Subcutaneous abdominal adipose tissue (tissue), 5 donors: ENCODE data around the gene SPHK1.

Source experiments
- H3K27ac ChIP-seq: one replicate; pipeline ENCODE4 v1.7.0; 2013; ENCODE audit warnings: low read depth, mild to moderate bottlenecking, inconsistent platforms, low read length, moderate library complexity
- H3K27me3 ChIP-seq, 5 donors: one replicate each; pipeline ENCODE4 v1.7.0; 2013; ENCODE audit warnings: low read length in 5 of 5, inconsistent platforms in 1 of 5; ENCODE audit not compliant: control insufficient read depth in 5 of 5, insufficient read depth in 4 of 5
- H3K36me3 ChIP-seq, 5 donors: one replicate each; pipeline ENCODE4 v1.7.0; 2013; ENCODE audit warnings: low read length in 5 of 5; ENCODE audit not compliant: control insufficient read depth in 5 of 5, insufficient read depth in 5 of 5
- H3K4me1 ChIP-seq, 5 donors: one replicate each; pipeline ENCODE4 v1.7.0; 2013; ENCODE audit warnings: low read length in 5 of 5, mild to moderate bottlenecking in 3 of 5, moderate library complexity in 1 of 5; ENCODE audit not compliant: control insufficient read depth in 5 of 5, insufficient read depth in 5 of 5
- H3K4me3 ChIP-seq, 5 donors: one replicate each; pipeline ENCODE4 v1.7.0; 2013; ENCODE audit warnings: low read length in 5 of 5, low read depth in 1 of 5
- H3K9ac ChIP-seq, 5 donors: one replicate each; pipeline ENCODE4 v1.7.0; 2013; ENCODE audit warnings: low read length in 5 of 5, mild to moderate bottlenecking in 4 of 5, moderate library complexity in 3 of 5
- H3K9me3 ChIP-seq, 5 donors: one replicate each; pipeline ENCODE4 v1.7.0; 2013; ENCODE audit warnings: low read length in 5 of 5; ENCODE audit not compliant: control insufficient read depth in 5 of 5
- donor health status: healthy.
- donor health status: healthy.
- donor health status: healthy.
- donor health status: healthy.
- donor health status: healthy.

Gene SPHK1

GRCh38 chr17:76395980-76396379, 11.6 kb downstream of the SPHK1 start:
- no peaks in the 10 kb centered on the region for H3K9me3 ChIP-seq
- H3K4me3 ChIP-seq = no peak overlapping the region
- peaks cover 0 to 3% (median 2%) of the 10 kb centered on the region in 5 donors for H3K4me1 ChIP-seq
- peaks cover 0 to 85% (median 75%) of the 10 kb centered on the region in 5 donors for H3K36me3 ChIP-seq
- H3K27me3 ChIP-seq = no peaks in the 10 kb centered on the region
- no peak overlapping the region for H3K27ac ChIP-seq
- no peak overlapping the region for H3K9ac ChIP-seq

GRCh38 chr17:76397184-76397583, 12.8 kb downstream of the SPHK1 start:
- H3K9ac ChIP-seq = no peak overlapping the region
- no peak overlapping the region for H3K27ac ChIP-seq
- H3K36me3 ChIP-seq = peaks cover 0 to 85% (median 75%) of the 10 kb centered on the region in 5 donors
- H3K9me3 ChIP-seq = no peaks in the 10 kb centered on the region
- no peak overlapping the region for H3K4me3 ChIP-seq
- H3K27me3 ChIP-seq = no peaks in the 10 kb centered on the region
- peaks cover 0 to 3% (median 2%) of the 10 kb centered on the region in 5 donors for H3K4me1 ChIP-seq

GRCh38 chr17:76397687-76398522, 13.5 kb downstream of the SPHK1 start:
- peaks cover 0 to 91% (median 82%) of the 10 kb centered on the region in 5 donors for H3K36me3 ChIP-seq
- no peaks in the 10 kb centered on the region for H3K27me3 ChIP-seq
- no peak overlapping the region for H3K4me3 ChIP-seq
- H3K9me3 ChIP-seq = no peaks in the 10 kb centered on the region
- H3K27ac ChIP-seq = no peak overlapping the region
- peaks cover 0 to 3% (median 2%) of the 10 kb centered on the region in 5 donors for H3K4me1 ChIP-seq
- no peak overlapping the region for H3K9ac ChIP-seq

- Histone ChIP-seq H3K27ac (no peak overlapping the region), H3K4me3 (no peak overlapping the region), H3K27me3 (no peaks in the 10 kb centered on the region), H3K4me1 (peaks cover 0 to 3% (median 2%) of the 10 kb centered on the region in 5 donors), H3K9me3 (no peaks in the 10 kb centered on the region), H3K36me3 (peaks cover 0 to 93% (median 79%) of the 10 kb centered on the region in 5 donors), H3K9ac (no peak overlapping the region)
Observed at GRCh38 chr17:76398523-76399174, 14.2 kb downstream of the SPHK1 start.

- H3K9me3 ChIP-seq = no peaks in the 10 kb centered on the region
- peaks cover 0 to 91% (median 76%) of the 10 kb centered on the region in 5 donors for H3K36me3 ChIP-seq
- no peaks in the 10 kb centered on the region for H3K27me3 ChIP-seq
- no peak overlapping the region for H3K4me3 ChIP-seq
- H3K27ac ChIP-seq = no peak overlapping the region
- no peak overlapping the region for H3K9ac ChIP-seq
- H3K4me1 ChIP-seq = peaks cover 0 to 8% (median 4%) of the 10 kb centered on the region in 5 donors
Observed at GRCh38 chr17:76399175-76400172, 15.1 kb downstream of the SPHK1 start.

- Histone ChIP-seq H3K27ac (no peak overlapping the region), H3K4me1 (peaks cover 4 to 36% (median 31%) of the 10 kb centered on the region in 5 donors), H3K4me3 (no peak overlapping the region), H3K9ac (no peak overlapping the region), H3K36me3 (peaks cover 0 to 71% (median 59%) of the 10 kb centered on the region in 5 donors), H3K9me3 (no peaks in the 10 kb centered on the region), H3K27me3 (no peaks in the 10 kb centered on the region)
Observed at GRCh38 chr17:76402711-76403110, 18.3 kb downstream of the SPHK1 start.

GRCh38 chr17:76404256-76404655, 19.8 kb downstream of the SPHK1 start:
- peaks cover 4 to 42% (median 34%) of the 10 kb centered on the region in 5 donors for H3K4me1 ChIP-seq
- H3K27ac ChIP-seq = no peak overlapping the region
- no peaks in the 10 kb centered on the region for H3K27me3 ChIP-seq
- H3K36me3 ChIP-seq = peaks cover 0 to 56% (median 44%) of the 10 kb centered on the region in 5 donors
- no peaks in the 10 kb centered on the region for H3K9me3 ChIP-seq
- H3K9ac ChIP-seq = no peak overlapping the region
- H3K4me3 ChIP-seq = no peak overlapping the region

- Histone ChIP-seq H3K27me3 (no peaks in the 10 kb centered on the region), H3K4me1 (peaks cover 4 to 42% (median 34%) of the 10 kb centered on the region in 5 donors), H3K9me3 (no peaks in the 10 kb centered on the region), H3K9ac (no peak overlapping the region), H3K4me3 (no peak overlapping the region), H3K36me3 (peaks cover 0 to 48% (median 36%) of the 10 kb centered on the region in 5 donors), H3K27ac (no peak overlapping the region)
Observed at GRCh38 chr17:76404976-76405563, 20.7 kb downstream of the SPHK1 start.

- Histone ChIP-seq H3K9ac (no peak overlapping the region), H3K27me3 (no peaks in the 10 kb centered on the region), H3K9me3 (no peaks in the 10 kb centered on the region), H3K4me3 (no peak overlapping the region), H3K27ac (no peak overlapping the region), H3K4me1 (peaks cover 4 to 42% (median 34%) of the 10 kb centered on the region in 5 donors), H3K36me3 (peaks cover 0 to 48% (median 33%) of the 10 kb centered on the region in 5 donors)
Observed at GRCh38 chr17:76405607-76405966, 21.2 kb downstream of the SPHK1 start.
